Endothelial cell of umbilical vein (primary cell): ENCODE measurements around the gene FAM227B.

ENCODE experiments used
- POLR2A ChIP-seq: IDR thresholded peaks from 2 replicates; pipeline ENCODE4 v1.6.1; 2012; ENCODE audit warnings: low read depth, mild to moderate bottlenecking, control low read depth, low read length
- POLR2AphosphoS5 ChIP-seq: IDR thresholded peaks from 2 replicates; pipeline ENCODE4 v1.6.1; 2012; ENCODE audit warnings: low read depth, mild to moderate bottlenecking, control low read depth, low read length, moderate library complexity; ENCODE audit not compliant: insufficient read depth
- TF ChIP-seq, protein P1 (sequence below): IDR thresholded peaks from 2 replicates; pipeline ENCODE4 v1.6.1; 2011; ENCODE audit not compliant: insufficient read depth, insufficient read length

GRCh38 chr15:49506341-49506740 lies 114.3 kb downstream of the FAM227B start:
- TF ChIP-seq POLR2AphosphoS5 (no peak), POLR2A (no peak)
- TF ChIP-seq, protein P1, sequence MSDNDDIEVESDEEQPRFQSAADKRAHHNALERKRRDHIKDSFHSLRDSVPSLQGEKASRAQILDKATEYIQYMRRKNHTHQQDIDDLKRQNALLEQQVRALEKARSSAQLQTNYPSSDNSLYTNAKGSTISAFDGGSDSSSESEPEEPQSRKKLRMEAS = no peak
